HUES48 (cell line): ENCODE data around the gene INHBE.

Experiments
- H3K27ac ChIP-seq: one replicate; pipeline ENCODE4 v1.7.0; 2013; ENCODE audit warnings: low read depth, low read length, inconsistent platforms
- H3K27me3 ChIP-seq: 2 replicates; pipeline ENCODE4 v1.6.1; 2013; ENCODE audit warnings: mild to moderate bottlenecking, low read length; ENCODE audit not compliant: control insufficient read depth, insufficient read depth
- H3K36me3 ChIP-seq: 2 replicates; pipeline ENCODE4 v1.6.1; 2013; ENCODE audit warnings: low read length; ENCODE audit not compliant: control insufficient read depth, insufficient read depth
- H3K4me1 ChIP-seq: 2 replicates; pipeline ENCODE4 v1.6.1; 2013; ENCODE audit warnings: mild to moderate bottlenecking, low read length; ENCODE audit not compliant: control insufficient read depth, insufficient read depth
- H3K4me3 ChIP-seq: 2 replicates; pipeline ENCODE4 v1.5.1; 2013; ENCODE audit warnings: mild to moderate bottlenecking, low read depth, low read length
- H3K9ac ChIP-seq: 2 replicates; pipeline ENCODE4 v1.6.1; 2013; ENCODE audit warnings: mild to moderate bottlenecking, low read depth, low read length, moderate library complexity
- H3K9me3 ChIP-seq: 2 replicates; pipeline ENCODE4 v1.6.1; 2013; ENCODE audit warnings: low read length; ENCODE audit not compliant: control insufficient read depth, insufficient read depth

Gene INHBE

GRCh38 chr12:57470970-57471656 lies 16.0 kb downstream of the INHBE start:
- Histone ChIP-seq H3K4me3 (no peak overlapping the region), H3K9me3 (no peaks in the 10 kb centered on the region)

GRCh38 chr12:57471661-57472060 lies 16.6 kb downstream of the INHBE start:
- no peak overlapping the region for H3K27ac ChIP-seq
- H3K4me1 ChIP-seq = peaks cover 14% of the 10 kb centered on the region; the same call in 1 of the 2 replicates
- peaks cover 44% of the 10 kb centered on the region for H3K27me3 ChIP-seq
- H3K4me3 ChIP-seq = no peak overlapping the region
- H3K9me3 ChIP-seq = no peaks in the 10 kb centered on the region
- H3K9ac ChIP-seq = no peak overlapping the region
- peaks cover 17% of the 10 kb centered on the region for H3K36me3 ChIP-seq

More at GRCh38 chr12:57470970-57471656, 16.0 kb downstream of the INHBE start:
- Histone ChIP-seq H3K9ac (no peak overlapping the region), H3K36me3 (peaks cover 20% of the 10 kb centered on the region), H3K27me3 (peaks cover 38% of the 10 kb centered on the region), H3K27ac (no peak overlapping the region), H3K4me1 (peaks cover 10% of the 10 kb centered on the region; the same call in 1 of the 2 replicates)

GRCh38 chr12:57472391-57472790 lies 17.3 kb downstream of the INHBE start:
- Histone ChIP-seq H3K9me3 (no peaks in the 10 kb centered on the region), H3K9ac (no peak overlapping the region), H3K4me1 (peaks cover 19% of the 10 kb centered on the region; the same call in 1 of the 2 replicates), H3K4me3 (no peak overlapping the region), H3K27ac (no peak overlapping the region), H3K36me3 (peaks cover 14% of the 10 kb centered on the region), H3K27me3 (peaks cover 51% of the 10 kb centered on the region)

- Histone ChIP-seq H3K27ac (no peak overlapping the region), H3K36me3 (peaks cover 14% of the 10 kb centered on the region), H3K9ac (no peak overlapping the region), H3K4me1 (peaks cover 22% of the 10 kb centered on the region; the same call in 1 of the 2 replicates), H3K4me3 (no peak overlapping the region), H3K9me3 (no peaks in the 10 kb centered on the region), H3K27me3 (peaks cover 53% of the 10 kb centered on the region)
These were observed 18.3 kb downstream of the INHBE start for GRCh38 chr12:57473392-57473791.

GRCh38 chr12:57473886-57474285 lies 18.8 kb downstream of the INHBE start:
- no peak overlapping the region for H3K4me3 ChIP-seq
- peaks cover 14% of the 10 kb centered on the region for H3K36me3 ChIP-seq
- no peaks in the 10 kb centered on the region for H3K9me3 ChIP-seq
- no peak overlapping the region for H3K27ac ChIP-seq
- H3K9ac ChIP-seq = no peak overlapping the region
- peaks cover 22% of the 10 kb centered on the region; the same call in 1 of the 2 replicates for H3K4me1 ChIP-seq
- H3K27me3 ChIP-seq = peaks cover 53% of the 10 kb centered on the region

GRCh38 chr12:57474430-57474829 lies 19.3 kb downstream of the INHBE start:
- Histone ChIP-seq H3K4me1 (peaks cover 22% of the 10 kb centered on the region; the same call in 1 of the 2 replicates), H3K27me3 (peaks cover 53% of the 10 kb centered on the region), H3K4me3 (no peak overlapping the region), H3K9ac (no peak overlapping the region), H3K36me3 (peaks cover 8% of the 10 kb centered on the region; the same call in 1 of the 2 replicates), H3K27ac (no peak overlapping the region), H3K9me3 (no peaks in the 10 kb centered on the region)

GRCh38 chr12:57474862-57475261 lies 19.8 kb downstream of the INHBE start:
- Histone ChIP-seq H3K4me1 (peaks cover 22% of the 10 kb centered on the region; the same call in 1 of the 2 replicates), H3K4me3 (peak overlapping the region; percentile 60; the same call in 1 of the 2 replicates), H3K9me3 (no peaks in the 10 kb centered on the region), H3K27me3 (peaks cover 53% of the 10 kb centered on the region), H3K9ac (no peak overlapping the region), H3K36me3 (peaks cover 8% of the 10 kb centered on the region; the same call in 1 of the 2 replicates), H3K27ac (no peak overlapping the region)

- Histone ChIP-seq H3K9me3 (no peaks in the 10 kb centered on the region), H3K4me3 (peak overlapping the region; percentile 60), H3K9ac (no peak overlapping the region), H3K27ac (no peak overlapping the region), H3K4me1 (peaks cover 22% of the 10 kb centered on the region; the same call in 1 of the 2 replicates), H3K27me3 (peaks cover 53% of the 10 kb centered on the region), H3K36me3 (0 out of 2 replicates have a peak, but pooled peaks cover 2% of the 10 kb centered on the region)
These were observed 20.4 kb downstream of the INHBE start for GRCh38 chr12:57475271-57476161.

GRCh38 chr12:57476162-57476992 lies 21.3 kb downstream of the INHBE start:
- no peak overlapping the region for H3K9ac ChIP-seq
- H3K36me3 ChIP-seq = no peaks in the 10 kb centered on the region
- peak overlapping the region; percentile 60 for H3K4me3 ChIP-seq
- H3K4me1 ChIP-seq = peaks cover 22% of the 10 kb centered on the region; the same call in 1 of the 2 replicates
- H3K27me3 ChIP-seq = peaks cover 53% of the 10 kb centered on the region
- H3K27ac ChIP-seq = no peak overlapping the region
- H3K9me3 ChIP-seq = no peaks in the 10 kb centered on the region

- H3K9ac ChIP-seq = no peak overlapping the region
- H3K36me3 ChIP-seq = no peaks in the 10 kb centered on the region
- peaks cover 52% of the 10 kb centered on the region for H3K27me3 ChIP-seq
- H3K9me3 ChIP-seq = no peaks in the 10 kb centered on the region
- H3K4me1 ChIP-seq = peaks cover 27% of the 10 kb centered on the region
- no peak overlapping the region for H3K27ac ChIP-seq
- no peak overlapping the region for H3K4me3 ChIP-seq
These were observed 22.0 kb downstream of the INHBE start for GRCh38 chr12:57476993-57477709.
